ENCODE data around the gene PURA. TPM values are rescaled to one million over a fixed set of nuclear protein-coding genes. Genes with fewer than 3 reads are reported as not detected.
"Not testable (repeated sequence)": the region's sequence is repeated elsewhere in the genome, so short reads cannot be mapped to it uniquely, and the experiment has no call there.

Gene PURA
- polyA plus RNA-seq, 12 donors, result 7.6 to 35.7 (median 9.1) TPM

DNA sequence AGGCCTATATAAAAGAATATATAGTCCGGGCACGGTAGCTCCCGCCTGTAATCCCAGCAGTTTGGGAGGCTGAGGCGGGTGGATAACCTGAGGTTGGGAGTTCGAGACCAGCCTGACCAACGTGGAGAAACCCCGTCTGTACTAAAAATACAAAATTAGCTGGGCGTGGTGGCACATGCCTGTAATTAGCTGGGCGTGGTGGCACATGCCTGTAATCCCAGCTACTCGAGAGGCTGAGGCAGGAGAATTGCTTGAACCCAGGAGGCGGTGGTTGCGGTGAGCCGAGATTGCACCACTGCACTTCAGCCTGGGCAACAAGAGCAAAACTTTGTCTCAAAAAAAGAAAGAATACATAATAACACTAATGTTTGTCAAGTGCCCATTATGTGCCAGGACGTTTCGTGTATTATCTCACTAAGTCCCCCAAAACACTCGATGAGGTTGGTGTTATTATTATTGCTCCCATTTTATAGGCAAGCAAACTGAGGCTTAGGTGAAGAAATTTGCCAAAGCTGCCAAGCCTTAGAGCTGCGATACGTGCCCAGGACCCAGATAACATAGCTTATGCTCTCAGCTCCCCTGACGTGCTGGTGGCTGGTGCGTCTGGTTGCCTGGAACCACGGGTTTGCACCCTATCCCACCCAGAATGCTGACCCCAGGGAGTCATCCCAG is 40.9 kb downstream of the PURA start:
- not testable (repeated sequence) for DNase-seq

DNA sequence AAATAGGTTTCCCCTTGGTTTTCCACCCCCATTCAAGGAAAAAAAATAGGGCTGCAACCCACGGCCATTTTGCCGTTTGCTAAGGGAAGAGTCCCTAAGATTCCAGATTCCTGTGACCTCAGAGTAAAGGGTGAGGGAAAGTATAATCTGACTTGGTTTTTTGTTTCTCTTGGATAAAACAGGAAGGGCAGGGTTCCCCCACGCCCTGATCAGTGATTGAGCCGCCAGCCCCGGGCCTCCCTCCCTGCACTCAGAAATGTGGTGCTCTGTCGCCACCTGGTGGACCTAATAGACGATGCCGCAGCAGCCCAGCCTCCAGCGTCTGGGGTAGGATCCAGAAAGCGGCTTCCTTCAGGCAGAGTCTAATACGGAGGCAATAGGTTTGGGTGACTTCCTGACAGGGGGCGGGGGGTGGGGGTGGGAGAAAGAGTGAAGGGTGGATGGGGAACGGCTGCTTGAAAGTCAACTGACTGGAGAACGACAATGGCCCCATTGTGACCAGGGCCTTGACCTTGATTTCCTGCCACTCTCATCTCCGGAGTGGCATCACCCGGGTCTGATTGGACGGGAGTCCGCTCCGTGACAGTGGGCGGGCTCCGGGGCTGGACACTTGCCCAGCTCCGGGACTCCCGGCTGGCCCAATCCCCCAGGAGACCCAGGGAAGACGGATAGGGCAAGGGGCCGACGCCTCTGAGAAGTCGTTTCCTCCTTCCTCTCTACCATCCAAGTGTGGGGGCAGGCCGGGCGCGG is 43.3 kb downstream of the PURA start:
- peak; percentile 88 for DNase-seq

DNA sequence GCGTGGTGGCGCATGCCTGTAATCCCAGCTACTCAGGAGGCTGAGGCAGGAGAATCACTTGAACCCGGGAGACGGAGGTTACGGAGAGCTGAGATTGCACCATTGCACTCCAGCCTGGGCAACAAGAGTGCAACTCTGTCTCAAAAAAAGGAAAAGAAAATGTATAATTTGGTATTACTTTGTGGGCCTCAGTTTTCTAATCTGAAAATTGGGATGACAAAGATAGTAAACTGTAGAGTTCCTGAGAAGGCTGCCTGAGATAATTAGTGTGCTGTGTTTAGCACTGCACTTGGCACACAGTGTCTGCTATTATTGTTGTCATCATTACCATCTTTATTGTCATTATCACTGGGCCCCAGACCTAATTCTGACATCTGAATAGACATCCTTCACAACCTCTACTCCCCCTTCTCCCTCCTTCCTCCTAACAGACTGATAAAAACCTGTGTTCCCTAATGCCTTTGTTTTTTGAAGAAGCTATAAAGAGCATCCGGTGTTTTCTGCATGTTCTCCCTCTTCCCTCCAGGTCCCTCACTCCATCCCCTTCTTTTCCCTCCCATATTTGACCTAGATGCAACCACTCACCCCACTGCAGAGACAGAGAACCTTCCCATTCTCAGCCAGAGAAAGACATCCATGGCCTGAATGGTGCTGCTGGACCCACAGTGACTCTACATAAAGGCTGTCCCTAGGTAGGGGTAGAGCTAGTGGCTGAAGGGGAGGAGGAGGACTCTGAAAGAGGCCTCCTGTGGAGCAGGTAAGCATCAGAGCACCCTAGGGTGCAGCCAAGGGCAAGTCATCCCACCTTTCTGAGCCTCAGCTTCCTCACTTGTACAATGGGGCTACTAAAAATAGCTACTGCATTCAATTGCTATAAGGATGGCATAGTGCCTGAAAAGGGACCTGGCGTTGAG is 45.4 kb downstream of the PURA start:
- DNase-seq, result no peak

DNA sequence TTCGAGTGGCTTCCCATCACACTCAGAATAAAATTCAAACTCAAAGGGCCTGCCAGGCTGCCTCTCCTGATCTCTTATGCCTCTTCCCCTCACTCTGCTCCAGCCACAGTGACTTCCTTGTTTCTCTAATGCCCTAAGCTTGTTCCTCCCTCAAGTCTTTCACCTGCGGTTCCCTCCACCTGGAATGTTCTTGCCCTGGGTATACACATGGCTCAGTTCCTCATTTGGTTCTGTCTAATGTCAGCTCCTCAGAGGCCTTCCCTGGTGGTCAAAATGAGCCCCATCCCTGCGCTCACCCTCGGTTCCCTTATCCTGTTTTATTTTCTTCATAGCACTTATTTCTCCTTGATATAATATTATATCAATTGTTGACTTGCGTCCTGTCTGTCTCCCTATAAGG is 48.4 kb downstream of the PURA start:
- no peak for DNase-seq

DNA sequence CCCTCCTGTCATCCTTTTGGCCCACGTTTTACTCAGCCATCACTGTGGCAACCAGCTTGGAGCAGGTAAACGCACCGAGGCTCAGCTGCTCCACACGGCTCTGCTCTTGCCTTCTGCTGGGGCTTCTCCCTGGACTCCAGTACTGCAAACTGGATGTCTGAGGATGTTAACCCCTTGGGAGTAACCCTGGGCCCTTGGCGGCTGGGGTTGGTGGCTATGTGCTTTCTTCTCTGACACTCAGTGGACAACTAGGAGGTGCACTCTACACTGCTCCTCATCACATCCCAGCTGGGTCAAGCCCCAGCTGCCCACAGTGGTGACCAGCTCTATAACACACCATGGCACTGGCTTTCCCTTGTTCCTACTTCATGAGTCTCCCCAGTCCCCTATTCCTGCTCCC is 48.9 kb downstream of the PURA start:
- no peak for DNase-seq

DNA sequence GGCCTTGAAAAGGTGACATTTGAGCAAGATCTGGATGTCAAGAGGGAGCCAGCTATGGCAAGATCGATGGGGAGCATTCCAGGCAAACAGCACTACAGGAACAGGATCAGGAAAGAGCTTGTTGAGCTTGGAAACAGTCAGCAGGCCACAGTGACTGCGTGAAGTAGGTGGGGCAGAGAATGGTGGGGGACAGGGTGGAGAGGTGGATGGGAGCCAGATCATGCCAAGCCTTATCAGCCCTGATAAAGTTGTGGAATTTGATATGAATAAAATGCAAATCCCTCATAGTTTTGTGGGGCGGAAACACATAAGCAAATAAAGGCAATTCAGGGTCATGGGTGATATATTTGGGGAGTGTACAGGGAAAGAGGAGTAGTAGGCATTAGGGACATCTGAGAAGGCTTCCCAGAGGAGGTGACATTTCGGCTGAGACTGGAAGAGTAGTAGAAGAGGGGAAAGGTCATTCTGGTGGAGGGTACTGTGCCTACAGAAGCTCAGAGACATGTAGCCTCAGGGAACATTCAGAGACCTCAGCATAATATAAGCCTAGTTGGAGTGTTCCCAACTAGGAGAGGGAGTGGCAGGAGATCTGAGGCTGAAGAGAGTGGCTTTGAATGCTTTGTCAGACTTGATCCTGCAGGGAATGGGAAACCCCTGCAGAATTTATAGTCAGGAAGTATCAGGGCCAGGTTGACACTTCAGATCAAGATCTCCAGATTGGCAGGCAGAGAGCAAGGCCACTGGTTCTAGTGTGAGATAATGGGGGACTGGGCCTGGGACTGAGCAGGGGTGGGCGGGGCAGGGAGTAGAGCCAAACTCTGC is 51.4 kb downstream of the PURA start:
- DNase-seq, result no peak

DNA sequence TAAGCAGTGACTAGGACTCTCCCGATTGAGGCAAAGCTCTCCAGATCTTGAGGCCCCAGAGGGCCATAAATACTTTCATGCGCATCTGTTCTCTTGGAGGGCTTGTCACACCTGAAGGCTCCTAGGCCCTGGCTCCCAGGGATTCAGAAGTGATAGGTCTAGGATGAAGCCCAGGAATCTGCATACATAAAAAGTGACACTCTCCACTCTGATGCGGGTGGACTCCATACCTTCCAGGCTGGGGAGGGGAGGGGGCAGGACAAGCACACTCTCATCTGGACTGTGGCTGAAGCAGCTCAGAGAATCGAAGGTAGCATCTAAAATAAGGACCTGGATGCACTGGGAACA is 52.0 kb downstream of the PURA start:
- no peak for DNase-seq

DNA sequence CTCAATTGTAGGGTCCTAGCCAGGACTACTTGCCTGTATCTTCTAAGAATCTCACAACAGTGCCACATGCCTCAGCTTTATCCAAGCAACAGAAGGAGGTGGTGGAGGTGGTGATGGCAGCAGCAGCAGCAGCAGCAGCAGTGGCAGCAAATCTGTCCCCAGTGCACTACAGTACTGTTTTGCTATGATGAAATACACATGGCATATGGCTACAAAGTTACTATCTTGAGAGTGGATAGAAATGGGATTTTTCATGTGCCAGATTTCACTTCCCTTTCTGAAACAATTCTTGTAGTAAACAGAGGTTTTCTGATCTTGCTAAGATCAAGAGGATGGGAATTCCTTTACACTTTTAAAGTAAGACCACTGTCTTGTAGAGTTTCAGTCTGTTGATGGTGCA is 53.0 kb downstream of the PURA start:
- DNase-seq, result no peak

DNA sequence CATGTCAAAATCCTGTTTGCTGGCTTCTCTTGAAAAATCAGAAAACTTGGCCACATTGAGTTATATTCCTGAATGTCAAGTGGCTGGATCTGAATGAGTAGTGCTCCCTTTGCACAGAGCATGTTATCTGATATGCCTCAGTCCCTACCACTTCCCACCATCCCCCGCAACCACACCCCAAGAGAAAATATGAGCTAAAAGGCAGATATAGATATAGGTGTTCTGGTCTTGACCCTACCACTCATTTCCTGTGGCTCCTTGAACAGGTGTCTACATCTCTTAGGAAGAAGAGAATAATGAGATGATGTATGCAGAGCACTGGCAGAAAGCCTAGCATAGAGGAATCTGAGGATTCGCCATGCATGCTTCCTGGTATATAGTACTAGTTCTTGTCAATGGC is 54.5 kb downstream of the PURA start:
- DNase-seq, result no peak

DNA sequence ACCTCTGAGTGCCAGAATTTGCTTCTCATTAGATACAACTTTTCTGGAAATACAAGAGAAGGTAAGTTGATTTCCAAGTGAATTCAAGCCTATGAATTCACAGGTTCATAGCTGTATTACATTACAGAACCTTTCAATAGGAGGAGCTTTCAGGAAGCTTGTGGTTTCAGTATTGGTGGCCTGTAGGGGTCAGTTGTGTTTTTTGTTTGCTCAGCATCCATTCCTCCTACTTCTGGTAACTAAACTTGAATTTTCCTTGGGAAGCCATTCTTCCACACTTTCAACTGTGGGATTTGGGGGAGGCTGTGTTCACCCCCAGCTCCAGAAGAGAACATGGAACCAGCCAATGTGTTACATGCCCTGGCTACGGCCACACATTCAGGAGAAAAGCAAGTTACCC is 55.5 kb downstream of the PURA start:
- DNase-seq, result no peak

DNA sequence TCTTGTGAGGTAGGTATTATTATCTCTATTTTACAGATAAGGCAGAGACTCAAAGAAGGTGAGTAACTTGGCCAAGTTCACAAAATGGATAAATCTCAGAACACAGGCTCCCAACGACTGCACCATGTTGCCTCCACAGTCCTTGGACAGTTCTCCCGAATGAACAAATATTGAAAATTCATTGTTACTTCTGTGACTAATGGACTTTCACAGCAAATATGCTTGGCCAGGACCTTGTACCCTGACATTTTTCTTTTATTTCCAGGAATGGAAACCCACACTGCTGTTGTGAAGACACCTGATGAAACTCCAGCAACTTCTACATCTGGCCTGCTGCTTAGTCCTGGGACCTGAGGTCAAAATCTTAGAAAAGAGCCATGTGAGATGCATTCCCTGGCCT is 58.6 kb downstream of the PURA start:
- DNase-seq, result no peak

DNA sequence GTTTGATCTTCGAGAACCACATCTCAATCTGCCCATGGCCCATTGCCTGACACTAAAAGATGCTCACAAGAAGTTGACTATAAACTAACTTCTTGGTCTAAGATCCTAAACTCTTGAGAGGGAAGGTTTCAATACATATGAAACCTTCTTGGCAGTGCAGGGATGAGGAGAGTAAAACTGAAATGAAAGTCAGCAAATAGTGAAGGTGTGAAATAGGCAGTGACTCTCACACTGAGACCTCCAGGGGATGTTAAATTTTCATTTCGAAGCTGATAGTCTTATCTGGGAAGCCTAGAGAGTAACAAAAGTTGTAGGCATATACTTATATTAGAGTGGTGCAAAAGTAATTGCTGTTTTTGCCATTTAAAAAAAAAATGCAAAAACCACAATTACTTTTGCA is 60.1 kb downstream of the PURA start:
- DNase-seq, result no peak

DNA sequence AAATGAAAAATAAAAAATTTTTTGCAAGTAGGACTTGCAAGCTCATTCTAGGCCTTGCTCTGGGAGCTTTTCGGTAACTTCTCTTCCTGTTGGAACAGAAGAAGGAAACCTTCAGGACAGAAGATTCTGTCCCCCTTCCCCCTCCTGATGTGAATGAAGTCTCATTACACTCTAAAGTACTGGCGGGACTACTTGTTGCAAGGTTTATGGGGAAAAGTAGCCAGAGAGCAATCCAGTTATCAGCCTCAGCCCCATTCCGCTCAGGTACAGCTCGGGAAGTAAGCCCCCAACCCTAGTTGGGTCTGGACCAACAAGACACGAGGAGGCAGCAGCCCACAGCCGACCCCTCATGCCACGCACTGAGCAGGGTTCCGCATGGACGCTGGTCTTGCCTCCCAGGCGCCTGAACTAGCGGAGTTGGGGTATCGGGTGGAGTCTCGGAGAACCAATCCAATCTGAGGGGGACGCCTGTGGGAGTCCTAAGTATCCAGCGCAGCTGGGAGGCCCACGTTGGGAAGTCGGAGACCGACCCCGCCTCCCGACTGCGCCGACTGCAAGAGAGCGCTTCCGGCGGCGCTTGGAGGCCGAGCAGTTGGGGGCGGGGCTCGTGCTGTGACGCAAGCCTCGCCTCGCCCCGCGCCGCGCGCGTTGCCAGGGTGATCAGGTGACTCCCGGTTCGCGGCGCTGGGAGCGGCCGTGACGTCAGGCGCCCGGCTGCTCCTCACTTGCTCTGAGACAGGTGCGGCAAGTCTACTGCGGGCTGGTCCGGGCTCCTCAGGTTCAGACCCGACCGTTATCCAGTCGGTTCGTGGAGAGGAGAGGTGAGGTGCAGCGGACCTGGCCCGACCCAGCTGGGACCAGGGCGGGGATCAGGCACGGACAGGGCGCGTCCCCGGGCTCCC is 60.8 kb downstream of the PURA start, which contains the start of gene CYSTM1:
Gene CYSTM1 (plus strand): TSS at position 724 of the 902 bp plus-strand sequence. CDS start 19,278 bp downstream, outside the sequence.
- DNase-seq, result peak; percentile 96

Other genes with a start within 250 kb of the PURA start
- gene NRG2, start 70.8 kb upstream of the PURA start, polyA plus RNA-seq (ENCODE audit: insufficient read length in 12 of 12), result 1 to 10 TPM in 8 of 12 donors, under 1 TPM in 2, not detected in 2; 0.81 to 2.7 (median 1.4) TPM
- gene IGIP, start 11.8 kb downstream of the PURA start, polyA plus RNA-seq (ENCODE audit: insufficient read length in 12 of 12), result 1 to 10 TPM in 11 of 12 donors, not detected in 1; 4.0 to 6.6 (median 5.1) TPM
- gene CYSTM1, start 61.1 kb downstream of the PURA start, polyA plus RNA-seq (ENCODE audit: insufficient read length in 12 of 12), result 10 to 100 TPM in 11 of 12 donors, not detected in 1; 18.3 to 55.8 (median 31.0) TPM
- gene PFDN1, start 189.0 kb downstream of the PURA start, polyA plus RNA-seq (ENCODE audit: insufficient read length in 12 of 12), result 10 to 100 TPM in 11 of 12 donors, not detected in 1; 65.4 to 93.6 (median 73.7) TPM
- gene HBEGF, start 232.5 kb downstream of the PURA start, polyA plus RNA-seq (ENCODE audit: insufficient read length in 12 of 12), result 10 to 100 TPM in 10 of 12 donors, 1 to 10 TPM in 1, not detected in 1; 4.4 to 31.7 (median 14.3) TPM
- gene SLC4A9, start 246.1 kb downstream of the PURA start, polyA plus RNA-seq (ENCODE audit: insufficient read length in 12 of 12), result under 1 TPM in 5 of 12 donors, not detected in 7; 0.10 to 0.49 (median 0.12) TPM